NCI-H524 treated with DMSO at 0.1 percent for 48 hours (cell line): Measurements from ENCODE around the gene EXOC8.
"Not testable (repeated sequence)": the region's sequence is repeated elsewhere in the genome, so short reads cannot be mapped to it uniquely, and the experiment has no call there.

Source experiments
- DNase-seq: peaks from one replicate; lab custom pipeline; 2025; lab: John Stamatoyannopoulos, UW

Gene EXOC8

GRCh38 chr1:231353086-231353485, 15.4 kb upstream of the EXOC8 start:
- no peak for DNase-seq

GRCh38 chr1:231351816-231352215, 14.2 kb upstream of the EXOC8 start:
- DNase-seq = no peak

DNA sequence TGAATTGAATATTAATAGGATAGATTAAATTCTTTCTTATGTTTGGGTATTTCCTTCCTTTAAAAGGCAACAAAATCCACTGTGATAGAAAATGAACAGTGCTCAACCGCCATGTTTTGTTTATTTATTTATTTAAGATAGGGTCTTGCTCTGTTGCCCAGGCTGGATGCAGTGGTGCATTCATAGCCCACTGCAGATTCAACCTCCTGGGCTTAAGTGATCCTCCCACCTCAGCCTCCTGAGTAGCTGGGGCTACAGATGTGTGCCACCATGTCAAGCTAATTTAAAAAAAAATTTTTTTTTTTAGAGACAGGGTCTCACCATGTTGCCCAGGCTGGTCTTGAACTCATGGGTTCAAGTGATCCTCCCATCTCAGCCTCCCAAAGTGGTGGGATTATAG, 11.2 kb upstream of the EXOC8 start:
- not testable (repeated sequence) for DNase-seq

DNA sequence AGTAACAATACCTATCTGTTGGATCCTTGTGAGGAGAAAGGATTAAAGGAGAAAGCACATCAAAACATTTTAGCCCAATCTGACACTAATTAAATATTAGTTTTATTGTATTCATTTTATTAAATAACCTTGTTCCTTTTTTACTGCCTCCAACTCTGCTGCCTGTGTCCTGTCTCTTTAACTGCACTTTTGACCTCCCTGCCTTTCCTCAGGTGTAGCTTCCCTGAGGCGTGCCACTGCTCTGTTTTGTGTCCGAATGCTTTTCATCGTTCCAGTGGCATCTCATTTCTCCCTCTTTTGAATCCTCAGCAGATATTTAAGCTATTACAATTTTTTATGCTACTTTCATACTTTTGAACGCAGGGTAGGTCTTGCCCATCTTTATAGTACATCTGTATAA, 10.8 kb upstream of the EXOC8 start:
- no peak for DNase-seq

DNA sequence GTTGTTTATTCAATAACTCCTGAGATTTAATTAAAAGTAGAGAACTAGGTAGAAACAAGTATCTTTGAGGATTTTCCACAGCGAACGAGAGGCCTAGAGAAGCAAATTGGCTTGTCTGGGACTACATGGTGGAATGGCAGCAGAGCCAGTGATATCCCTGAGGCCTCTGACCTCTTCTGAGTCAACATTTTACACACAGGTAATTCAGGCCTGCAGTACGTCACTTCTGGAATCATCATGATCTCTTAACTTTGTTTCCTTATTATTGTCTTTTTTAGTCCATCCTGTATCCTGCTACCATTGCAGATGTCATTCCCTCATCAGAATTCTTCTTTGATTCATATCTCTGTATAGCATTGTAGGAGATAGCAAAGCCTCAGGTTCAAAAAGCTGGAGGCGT, 10.3 kb upstream of the EXOC8 start:
- no peak for DNase-seq

GRCh38 chr1:231340328-231341013, 2.8 kb upstream of the EXOC8 start:
- DNase-seq = no peak

- no peak for DNase-seq
These were observed 847 bp upstream of the EXOC8 start, which contains the start of gene SPRTN for GRCh38 chr1:231338270-231339128. Gene SPRTN (plus strand): TSS chr1:231338293. CDS start chr1:231338384, 91 bp downstream.

DNA sequence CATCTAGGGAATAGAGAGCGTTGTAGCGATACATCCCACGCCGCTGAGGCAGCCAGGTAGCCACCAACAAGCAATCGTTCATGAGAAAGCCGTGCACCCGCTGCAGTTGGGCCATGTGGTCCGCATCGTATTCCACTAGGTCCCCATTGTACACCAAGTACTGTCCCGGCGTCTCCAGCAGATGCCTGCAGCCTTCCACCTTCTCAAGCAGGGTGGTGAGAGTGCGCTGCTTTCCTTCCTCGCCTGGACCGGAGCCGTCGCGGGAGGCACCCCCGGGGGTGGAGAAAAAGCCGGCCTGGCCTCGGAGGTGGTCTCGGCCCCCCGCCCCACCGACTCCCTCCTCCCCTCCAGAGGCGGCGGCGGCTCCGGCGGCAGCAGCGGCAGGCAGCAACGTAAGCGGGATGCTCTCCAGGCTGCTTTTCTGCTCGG, 595 bp downstream of the EXOC8 start:
- DNase-seq = no peak

DNA sequence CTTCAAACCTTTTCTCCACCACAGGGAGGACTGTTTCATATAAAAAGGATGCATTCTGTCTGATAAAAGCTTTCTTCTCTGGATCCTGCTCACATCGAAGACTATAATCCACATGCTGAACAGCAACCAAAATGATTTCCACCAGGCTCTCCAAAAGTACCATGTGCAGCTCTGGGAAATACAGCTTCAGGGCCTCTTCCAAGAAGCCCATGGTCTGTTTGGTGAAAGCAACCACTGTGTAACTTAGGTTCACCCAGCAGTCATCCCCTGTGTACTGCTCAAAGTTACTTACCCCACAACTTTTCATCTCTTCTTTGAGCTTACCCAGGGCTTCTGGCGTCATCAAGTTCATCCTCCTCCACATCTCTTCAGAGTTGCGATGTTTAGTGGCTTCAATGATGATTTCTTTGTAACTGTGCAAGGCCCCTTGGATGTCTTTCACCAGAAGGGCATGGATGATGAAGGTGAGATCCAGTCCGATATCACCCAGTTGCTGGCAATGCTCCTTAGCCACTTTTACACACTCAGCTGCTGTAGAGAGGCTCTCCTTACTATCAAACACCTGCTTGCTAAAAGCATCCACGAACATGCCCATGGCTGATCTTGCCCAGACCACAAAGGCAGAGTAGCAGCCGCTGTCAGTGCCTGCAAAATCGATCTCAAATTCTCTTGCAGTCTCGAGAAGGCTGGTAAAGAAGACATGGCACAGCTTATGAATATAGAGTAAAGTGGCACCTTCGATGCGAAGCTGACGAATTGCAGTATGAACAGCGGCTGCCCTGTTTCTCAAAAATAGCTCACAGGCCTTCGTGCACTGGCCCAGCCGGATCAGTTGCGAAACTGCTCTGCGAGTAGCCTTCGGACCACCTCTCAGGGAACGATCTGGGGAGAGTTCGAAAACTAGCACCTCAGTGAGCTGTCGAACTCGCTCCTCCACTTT, 1.7 kb downstream of the EXOC8 start:
- no peak for DNase-seq

DNA sequence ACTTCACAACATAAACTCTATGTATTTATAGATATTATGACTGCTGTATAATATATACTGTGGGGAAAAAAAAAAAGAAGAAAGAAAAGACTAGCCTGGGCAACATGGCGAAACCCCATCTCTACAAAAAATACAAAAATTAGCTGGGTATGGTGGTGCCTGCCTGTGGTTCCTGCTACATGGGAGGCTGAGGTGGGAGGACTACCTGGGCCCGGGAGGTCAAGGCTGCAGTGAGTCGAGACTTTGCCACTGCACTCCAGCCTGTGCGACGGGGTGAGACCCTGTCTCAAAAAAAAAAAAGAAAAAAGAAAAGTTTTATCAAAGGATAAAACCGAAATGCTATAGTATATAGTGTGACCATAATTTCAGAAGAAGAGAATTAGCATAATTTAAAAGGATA, 2.7 kb downstream of the EXOC8 start:
- DNase-seq = no peak

DNA sequence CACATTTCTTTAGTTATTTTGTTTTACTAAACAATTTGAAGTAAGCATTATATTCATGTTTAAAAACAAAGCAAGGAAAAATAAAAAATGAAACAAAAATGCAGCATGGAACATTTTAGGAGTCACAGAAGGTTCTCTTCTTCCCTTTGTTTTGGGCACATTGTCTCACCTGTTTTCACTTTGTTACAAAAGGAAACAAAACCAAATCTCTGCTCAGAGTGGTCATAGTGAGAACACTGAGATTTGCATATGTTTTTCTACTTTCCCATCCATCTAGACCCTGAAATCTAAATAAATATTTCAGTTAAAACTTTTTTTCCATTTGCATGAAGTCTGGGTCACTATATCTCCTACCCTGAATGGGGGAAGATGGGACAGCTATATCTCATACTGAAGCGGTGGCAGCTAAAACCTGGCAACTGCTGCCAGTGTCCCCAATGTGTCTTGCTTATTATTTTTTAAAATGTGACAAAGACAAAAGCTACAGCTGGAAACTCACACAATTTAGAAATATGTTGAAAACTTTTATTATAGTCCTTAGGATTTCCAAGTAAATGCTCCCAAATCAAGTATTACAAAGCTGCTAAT, 3.5 kb downstream of the EXOC8 start:
- no peak for DNase-seq

DNA sequence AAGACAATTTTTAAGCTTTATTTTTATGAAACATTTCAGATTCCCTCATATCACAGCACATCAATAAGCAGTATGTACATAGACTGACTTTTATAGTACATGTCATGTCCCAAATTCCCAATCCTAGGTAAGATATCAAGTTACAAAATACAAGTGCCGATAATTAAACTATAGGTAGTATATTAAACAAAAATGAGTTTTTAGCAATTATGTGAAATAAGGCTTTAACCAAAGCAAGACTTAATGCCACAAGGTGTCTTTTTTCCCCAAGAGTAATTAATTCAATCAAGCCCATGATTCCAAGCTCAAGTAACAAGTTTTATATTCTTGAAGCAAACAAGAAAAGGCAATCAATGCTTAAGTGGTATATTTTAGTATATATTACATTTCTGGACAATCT, 4.9 kb downstream of the EXOC8 start:
- no peak for DNase-seq

DNA sequence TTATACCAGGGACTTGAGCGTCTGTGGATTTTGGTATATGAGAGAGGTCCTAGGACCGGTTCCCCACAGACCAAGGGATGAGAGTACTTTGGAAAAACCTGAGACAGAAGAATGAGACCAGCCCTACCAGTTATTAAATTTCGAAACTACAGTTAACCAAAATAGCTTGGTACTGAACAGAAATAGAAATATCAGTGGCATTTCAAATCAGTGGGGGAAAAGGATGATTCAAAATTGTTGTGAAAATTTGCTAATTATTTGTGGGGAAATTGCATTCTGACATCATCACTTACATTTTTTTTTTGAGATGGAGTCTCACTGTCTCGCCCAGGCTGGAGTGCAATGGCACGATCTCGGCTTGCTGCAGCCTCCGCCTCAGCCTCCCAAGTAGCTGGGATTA, 8.2 kb downstream of the EXOC8 start:
- no peak for DNase-seq

- no peak for DNase-seq
These were observed 10.0 kb downstream of the EXOC8 start for GRCh38 chr1:231327617-231328016.

GRCh38 chr1:231326248-231326647, 11.4 kb downstream of the EXOC8 start:
- DNase-seq = no peak

- no peak for DNase-seq
These were observed 13.0 kb downstream of the EXOC8 start for GRCh38 chr1:231324660-231325059.

- no peak for DNase-seq
These were observed 14.6 kb downstream of the EXOC8 start for GRCh38 chr1:231322880-231323530.

DNA sequence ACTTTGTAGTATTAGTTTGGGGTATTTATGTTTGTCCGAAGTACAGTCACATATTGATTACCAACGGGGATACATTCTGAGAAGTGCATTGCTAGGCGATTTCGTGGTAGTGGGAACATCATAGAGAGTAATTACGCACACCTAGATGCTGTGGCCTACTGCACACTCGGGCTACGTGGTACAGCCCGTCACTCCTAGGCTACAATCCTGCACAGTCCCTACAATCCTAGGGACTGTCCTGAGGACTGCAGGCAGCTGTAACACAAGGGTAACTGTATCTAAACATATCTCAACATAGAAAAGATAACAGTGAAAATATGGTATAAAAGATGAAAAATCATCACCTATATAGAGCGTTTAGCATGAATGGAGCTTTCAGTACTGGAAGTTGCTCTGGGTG, 18.6 kb downstream of the EXOC8 start:
- no peak for DNase-seq

GRCh38 chr1:231318568-231318967, 19.1 kb downstream of the EXOC8 start:
- DNase-seq = no peak

GRCh38 chr1:231318015-231318355, 19.7 kb downstream of the EXOC8 start:
- DNase-seq = no peak

- no peak for DNase-seq
These were observed 20.2 kb downstream of the EXOC8 start for GRCh38 chr1:231317306-231318014.
